Measurements from ENCODE around the gene KCNJ1.

The KCNJ1 gene

GRCh38 chr11:128800871-128801417 is 66.2 kb downstream of the KCNJ1 start:
- Histone ChIP-seq H3K4me2 (no peak overlapping the region), H3K27ac (no peak overlapping the region), H3K4me3 (no peak overlapping the region), H4K20me1 (peaks cover 100% of the 10 kb centered on the region), H3K27me3 (no peaks in the 10 kb centered on the region), H3K9ac (no peak overlapping the region), H3K36me3 (peaks cover 100% of the 10 kb centered on the region), H3K9me3 (no peaks in the 10 kb centered on the region), H3K4me1 (no peaks in the 10 kb centered on the region)
- TF ChIP-seq Cebpa-rat (IDR thresholded peaks at IDR 0.05) = no peak

DNA sequence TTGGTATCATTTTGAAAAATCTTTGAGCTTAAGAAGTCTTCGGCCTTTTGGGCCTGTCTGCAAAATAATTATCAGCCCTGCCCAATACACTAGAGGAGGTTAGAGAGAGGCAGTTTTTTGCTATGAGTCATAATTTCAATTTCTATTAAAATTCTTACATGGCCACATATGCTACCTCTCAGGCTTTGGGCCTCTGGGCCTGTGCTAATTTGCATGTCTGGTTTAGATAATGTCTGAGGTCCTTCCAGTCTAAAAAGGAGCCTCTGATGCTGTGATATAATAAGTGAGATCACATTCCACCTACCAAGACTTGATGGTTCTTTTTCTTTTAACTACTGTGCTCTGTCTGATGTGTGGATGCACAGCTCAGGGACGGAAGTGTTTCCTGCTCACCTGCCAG is 70.8 kb downstream of the KCNJ1 start:
- H3K27ac ChIP-seq = no peak overlapping the region
- peaks cover 100% of the 10 kb centered on the region for H3K36me3 ChIP-seq
- H3K4me2 ChIP-seq = no peak overlapping the region
- H3K27me3 ChIP-seq = no peaks in the 10 kb centered on the region
- H3K9me3 ChIP-seq = no peaks in the 10 kb centered on the region
- no peak overlapping the region for H3K9ac ChIP-seq
- TF ChIP-seq Cebpa-rat (IDR thresholded peaks at IDR 0.05) = no peak
- H3K4me1 ChIP-seq = no peaks in the 10 kb centered on the region
- H3K4me3 ChIP-seq = no peak overlapping the region
- H4K20me1 ChIP-seq = peaks cover 100% of the 10 kb centered on the region

DNA sequence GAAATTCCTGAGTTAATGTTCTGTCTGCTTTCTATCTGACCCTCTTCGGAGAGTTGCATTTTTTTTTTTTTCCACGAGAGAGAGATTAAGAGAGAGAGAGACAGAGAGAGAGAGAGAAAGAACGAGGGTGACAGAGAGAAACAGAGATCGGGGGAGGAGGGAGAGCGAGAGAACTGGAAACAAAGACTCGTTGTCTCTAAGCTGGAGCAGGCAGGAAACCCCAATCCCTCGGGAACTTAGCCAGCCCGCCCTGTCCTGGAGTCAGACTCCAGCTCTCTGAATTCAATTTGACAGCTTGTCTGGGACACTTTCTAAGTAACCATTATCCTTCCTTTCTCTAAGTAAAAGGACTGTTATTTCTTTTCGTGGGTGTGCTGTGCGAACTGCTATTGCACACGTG is 76.9 kb downstream of the KCNJ1 start:
- Histone ChIP-seq H4K20me1 (peaks cover 100% of the 10 kb centered on the region), H3K4me2 (peak overlapping the region; percentile 42; the same call in 1 of the 2 replicates), H3K27me3 (no peaks in the 10 kb centered on the region), H3K36me3 (peaks cover 100% of the 10 kb centered on the region), H3K9ac (no peak overlapping the region), H3K27ac (peak overlapping the region; percentile 42; the same call in 1 of the 2 replicates), H3K4me1 (peaks cover 44% of the 10 kb centered on the region), H3K4me3 (no peak overlapping the region), H3K9me3 (no peaks in the 10 kb centered on the region)
- no peak for TF ChIP-seq Cebpa-rat (IDR thresholded peaks at IDR 0.05)

GRCh38 chr11:128789497-128790150 is 77.5 kb downstream of the KCNJ1 start:
- Histone ChIP-seq H3K9ac (0 out of 2 replicates have a peak overlapping the region, but pooled peaks have one; percentile 12), H3K4me1 (peaks cover 45% of the 10 kb centered on the region), H3K27me3 (no peaks in the 10 kb centered on the region), H3K4me2 (peak overlapping the region; percentile 42), H3K36me3 (peaks cover 100% of the 10 kb centered on the region), H3K4me3 (no peak overlapping the region), H4K20me1 (peaks cover 100% of the 10 kb centered on the region), H3K9me3 (no peaks in the 10 kb centered on the region), H3K27ac (peak overlapping the region; percentile 42; the same call in 1 of the 2 replicates)
- TF ChIP-seq Cebpa-rat (IDR thresholded peaks at IDR 0.05) = no peak

Measured in BLaER1 (cell line).